Left lobe of liver (tissue), 2 donors: ENCODE measurements around the gene TNIP3. TPM values are rescaled to one million over a fixed set of nuclear protein-coding genes. Genes with fewer than 3 reads are reported as not detected.

Experiments used
- ATAC-seq: fragments of 200-7000 bp; cut with Tn5 transposase; one replicate; pipeline ENCODE4 v1.9.1; 2020; ENCODE audit warnings: mild to moderate bottlenecking, moderate library complexity
- DNase-seq: peaks from one replicate; pipeline ENCODE4 v3.0.0-alpha.2; 2020; ENCODE audit warnings: low spot score
- total RNA-seq: library from RNA; stranded (reverse); gene quantifications from one replicate; pipeline ENCODE4 v1.2.1, GENCODE V29; 2021
- donor health status: DM: no; HTN: no; CAD: no; lungs with moderate emphysema.
- donor health status: DM: no; HTN: yes; CAD: no.

TNIP3 gene
- total RNA-seq, 1 donor from 2014 or later, result not detected

DNA sequence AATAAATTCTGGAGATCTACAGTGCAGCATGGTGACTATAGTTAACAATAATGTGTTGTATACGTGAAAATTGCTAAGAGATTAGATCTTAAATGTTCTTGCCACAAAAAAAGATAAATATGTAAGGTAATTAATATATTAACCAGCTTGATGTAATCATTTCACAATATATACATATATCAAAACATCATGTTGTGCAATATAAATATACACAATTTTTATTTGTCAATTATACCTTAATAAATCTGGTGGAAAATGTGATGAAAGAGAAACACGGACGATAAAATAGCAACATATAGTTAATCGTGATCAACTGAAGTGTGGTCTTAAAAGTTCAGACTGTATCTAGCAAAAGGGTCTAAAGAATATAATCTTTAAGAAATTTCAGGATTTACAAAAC is 75.3 kb downstream of the TNIP3 start:
- DNase-seq (no peak), ATAC-seq (no peak)

Other genes with a start within 250 kb of the TNIP3 start
- 0.23 TPM for gene PRDM5, start 241.6 kb downstream of the TNIP3 start, total RNA-seq
- gene NDNF, start 91.8 kb downstream of the TNIP3 start, total RNA-seq, result 1.1 TPM
- gene QRFPR, start 216.7 kb upstream of the TNIP3 start, total RNA-seq, result not detected